Umbilical cord (tissue), 2 donors: ENCODE data around the gene STARD9. TPM values are rescaled to one million over a fixed set of nuclear protein-coding genes. Genes with fewer than 3 reads are reported as not detected.
A peak's percentile ranks its signal among the peaks of the same experiment; 100 is the strongest.
"Not testable (repeated sequence)": the region's sequence is repeated elsewhere in the genome, so short reads cannot be mapped to it uniquely, and the experiment has no call there.

ENCODE experiments used
- DNase-seq: peaks from one replicate; pipeline ENCODE4 v3.0.0-alpha.2; 2015; ENCODE audit warnings: low spot score
- total RNA-seq: library from RNA; depleted of rRNA; stranded (reverse); fragments of >200 nt; gene quantifications from one replicate; pipeline ENCODE4 v1.2.3, GENCODE V29; 2014; ENCODE audit warnings: low replicate concordance; ENCODE audit not compliant: insufficient read depth

The STARD9 gene
- total RNA-seq, 1 donor from 2014 or later: 20.5 TPM

DNA sequence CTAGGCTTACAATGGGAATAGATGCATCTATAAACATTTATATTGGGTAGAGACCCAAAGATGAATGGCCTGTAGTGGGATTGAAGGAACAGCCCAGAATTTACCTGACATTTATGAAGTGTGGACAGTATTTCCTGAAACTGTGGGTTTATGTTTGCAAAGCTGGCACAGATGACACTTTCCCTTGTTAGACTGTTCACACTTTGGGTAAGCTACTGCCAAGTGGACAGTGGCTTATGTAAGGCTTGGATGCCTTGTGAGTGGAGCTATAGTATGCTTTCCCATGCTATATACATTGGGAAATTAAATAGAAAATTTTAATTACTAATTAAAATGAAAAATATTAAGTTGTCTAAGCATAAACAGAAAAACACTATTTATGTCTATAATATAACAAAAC is 48.5 kb downstream of the STARD9 start:
- no peak for DNase-seq

DNA sequence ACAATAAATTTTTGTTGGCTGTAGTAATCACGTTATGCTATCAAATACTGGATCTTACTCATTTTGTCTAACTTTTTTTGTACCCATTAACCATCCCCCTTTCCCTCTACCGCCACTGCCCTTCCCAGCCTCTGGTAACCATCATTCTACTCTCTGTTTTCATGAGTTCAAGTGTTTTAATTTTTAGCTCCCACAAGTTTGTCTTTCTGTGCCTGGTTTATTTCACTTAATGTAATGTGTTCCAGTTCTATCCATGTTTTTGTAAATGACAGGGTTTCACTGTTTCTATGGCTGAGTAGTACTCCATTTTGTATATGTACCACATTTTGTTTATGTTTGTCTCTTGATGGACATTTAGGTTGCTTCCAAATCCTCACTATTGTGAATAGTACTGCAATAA is 52.1 kb downstream of the STARD9 start:
- no peak for DNase-seq

DNA sequence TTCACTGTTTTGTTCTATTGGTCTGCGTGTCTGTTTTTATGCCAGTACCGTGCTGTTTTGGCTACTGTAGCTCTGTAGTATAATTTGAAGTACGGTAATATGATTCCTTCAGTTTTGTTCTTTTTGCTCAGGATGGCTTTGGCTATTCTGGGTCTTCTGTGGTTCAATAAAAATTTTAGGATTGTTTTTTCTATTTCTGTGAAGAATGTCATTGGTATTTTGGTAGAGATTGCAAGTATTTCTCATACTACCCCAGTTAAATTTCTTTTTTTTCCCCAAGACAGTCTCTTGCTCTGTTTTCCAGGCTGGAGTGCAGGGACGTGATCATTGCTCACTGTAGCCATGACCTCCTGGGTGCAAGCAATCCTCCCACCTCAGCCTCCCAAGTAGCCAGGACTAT is 53.4 kb downstream of the STARD9 start:
- no peak for DNase-seq

DNA sequence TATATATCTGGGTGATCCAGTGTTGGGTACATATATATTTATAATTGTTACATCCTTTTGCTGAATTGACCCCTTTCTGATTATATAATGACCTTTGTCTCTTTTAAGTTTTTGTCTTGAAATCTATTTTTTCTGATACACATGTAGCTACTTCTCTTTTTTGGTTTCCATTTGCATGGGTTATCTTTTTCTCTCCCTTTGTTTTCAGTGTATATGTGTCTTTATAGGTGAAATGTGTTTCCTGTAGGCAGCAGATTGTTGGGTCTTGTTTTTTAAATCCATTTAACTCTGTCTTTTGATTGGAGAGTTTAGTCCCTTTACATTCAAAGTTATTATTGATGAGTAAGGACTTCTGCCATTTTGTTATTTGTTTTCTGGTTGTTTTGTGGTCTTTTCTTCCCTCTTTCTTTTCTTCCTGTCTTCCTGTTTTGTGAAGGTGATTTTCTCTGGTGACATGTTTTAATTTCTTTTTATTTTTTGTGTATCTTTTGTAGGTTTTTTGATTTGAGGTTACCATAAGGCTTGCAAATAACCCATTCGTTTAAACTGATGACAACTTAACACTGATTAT is 56.8 kb downstream of the STARD9 start:
- no peak for DNase-seq

DNA sequence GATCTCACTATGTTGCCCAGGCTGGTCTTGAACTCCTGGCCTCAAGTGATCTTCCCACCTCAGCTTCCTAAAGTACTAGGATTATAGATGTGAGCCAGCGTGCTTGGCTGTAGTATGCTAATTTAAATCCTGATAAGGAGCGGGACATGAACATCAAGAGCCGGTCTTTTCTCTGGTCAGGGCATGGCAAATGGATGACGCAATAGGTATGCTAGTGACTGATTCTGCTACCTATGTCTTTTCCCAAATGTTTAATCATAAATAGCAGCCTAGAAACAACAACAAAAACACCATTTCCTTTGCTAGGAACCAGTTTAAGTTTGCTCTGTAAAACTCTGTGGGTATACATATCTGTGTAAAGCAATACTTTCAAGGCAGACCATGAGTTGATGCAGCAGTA is 64.7 kb downstream of the STARD9 start:
- no peak for DNase-seq

DNA sequence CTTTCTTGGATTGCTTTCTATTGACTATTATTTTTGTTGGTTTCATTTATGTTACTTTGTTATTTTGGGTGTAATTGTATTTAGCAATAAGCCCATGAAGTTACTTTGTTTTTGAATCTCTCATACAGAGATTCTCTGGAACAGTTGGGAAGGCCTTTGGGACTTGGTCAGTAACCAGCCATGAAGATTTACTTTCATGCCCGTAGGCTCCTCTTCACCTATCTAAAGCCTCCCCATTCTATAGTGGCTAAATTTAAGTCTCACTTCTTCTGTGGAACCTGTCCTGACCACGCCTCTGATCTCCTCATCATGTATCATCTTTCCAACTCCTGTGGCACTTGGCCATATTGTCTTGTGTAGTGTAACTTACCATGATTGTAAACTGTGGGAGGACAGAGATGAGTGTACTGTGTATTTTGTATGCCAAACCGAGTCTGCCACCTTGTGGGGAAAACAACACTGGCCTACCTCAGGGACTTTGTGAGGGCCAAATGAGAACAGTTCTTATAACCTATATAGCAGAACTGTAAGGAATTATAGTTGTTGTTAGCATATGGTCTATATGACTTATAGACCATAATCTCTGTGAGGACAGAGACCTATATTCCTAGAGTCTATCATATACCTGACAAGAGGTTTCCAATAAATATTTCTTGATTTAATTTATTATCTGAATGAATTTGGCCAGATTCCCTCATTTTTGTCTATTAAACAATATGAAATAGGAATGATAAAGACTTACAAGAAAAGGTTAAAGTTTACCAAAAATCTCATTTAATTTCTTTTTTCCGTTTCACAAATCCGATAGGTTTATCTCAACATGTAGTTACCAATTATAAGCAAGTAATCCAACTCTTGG is 75.0 kb downstream of the STARD9 start:
- peak; percentile 82 for DNase-seq

DNA sequence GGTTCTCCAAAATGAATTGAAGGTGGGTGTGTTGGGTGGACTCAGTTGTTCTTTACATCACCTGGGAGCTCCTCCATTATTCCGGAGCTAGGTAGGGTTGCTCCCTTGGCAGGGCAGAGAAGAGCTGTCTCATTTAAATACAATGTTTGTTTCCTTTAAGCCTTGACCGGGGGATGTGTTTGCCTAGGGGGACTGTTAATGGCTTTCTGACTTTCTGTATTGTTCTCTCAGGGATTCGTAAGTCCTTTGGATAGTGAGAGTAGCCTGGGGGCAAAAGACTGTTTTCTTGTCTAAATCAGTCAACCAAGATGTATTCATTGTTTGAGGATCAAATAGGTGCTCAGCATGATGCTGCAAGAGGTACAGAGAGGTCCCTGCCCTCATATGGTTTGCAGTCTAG is 90.4 kb downstream of the STARD9 start:
- no peak for DNase-seq

DNA sequence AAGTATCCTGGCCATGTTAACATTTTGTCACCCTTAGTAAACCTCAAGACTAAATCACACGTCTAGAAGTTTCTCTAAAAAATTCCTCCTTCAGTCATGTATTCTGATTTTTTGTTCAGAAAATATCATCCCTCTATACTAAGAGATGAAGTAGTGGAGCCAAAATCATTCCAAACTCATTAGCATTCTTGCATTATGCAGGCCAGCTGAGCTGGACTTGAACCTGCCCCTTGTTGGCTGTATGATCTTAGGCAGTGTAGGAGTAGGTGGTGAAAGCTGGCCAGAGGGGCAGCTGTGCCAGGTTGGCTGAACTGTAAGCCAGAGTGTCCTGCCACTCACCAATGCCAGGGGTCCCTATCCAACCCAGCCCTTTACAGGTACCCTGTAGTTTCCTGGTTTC is 92.4 kb downstream of the STARD9 start:
- DNase-seq: no peak

DNA sequence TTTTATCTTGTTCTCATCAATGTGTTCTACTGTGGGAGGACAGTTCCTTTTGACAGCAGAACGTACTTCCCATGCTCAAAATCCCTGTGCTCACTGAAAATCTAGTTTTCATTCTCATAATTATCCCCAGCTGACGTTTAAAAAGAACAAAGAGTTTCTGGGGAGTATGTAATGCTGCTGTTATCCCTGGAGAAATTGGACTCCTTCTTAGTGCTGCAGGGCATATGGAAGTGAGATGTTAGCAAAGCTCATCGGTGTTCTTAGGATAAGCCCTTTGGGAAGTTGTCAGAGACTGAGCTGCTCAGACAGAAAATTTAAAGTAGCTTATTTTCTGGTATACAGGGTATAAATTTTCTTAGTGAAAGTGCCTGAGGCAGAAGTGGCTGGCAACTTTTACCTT is 95.0 kb downstream of the STARD9 start:
- peak; percentile 2 for DNase-seq

DNA sequence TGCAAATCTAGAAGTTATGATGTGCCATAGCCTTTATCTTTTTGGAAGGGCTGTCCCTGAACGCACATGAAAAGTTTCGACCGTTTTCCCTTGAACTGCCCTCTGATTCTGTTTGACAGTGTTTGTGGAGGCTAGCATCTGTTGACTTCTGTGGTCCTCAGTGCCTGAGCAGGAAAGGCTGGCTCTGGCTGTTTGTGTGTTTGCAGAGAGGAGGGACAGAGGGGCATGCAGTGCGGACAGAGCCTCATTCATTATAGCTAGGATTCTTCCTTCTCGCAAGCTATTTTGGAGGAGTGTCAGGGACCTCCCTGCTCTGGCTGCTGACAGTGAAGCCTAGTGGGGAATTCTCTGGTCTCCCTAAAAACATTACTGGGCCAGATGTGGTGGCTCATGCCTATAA is 97.0 kb downstream of the STARD9 start:
- no peak for DNase-seq

DNA sequence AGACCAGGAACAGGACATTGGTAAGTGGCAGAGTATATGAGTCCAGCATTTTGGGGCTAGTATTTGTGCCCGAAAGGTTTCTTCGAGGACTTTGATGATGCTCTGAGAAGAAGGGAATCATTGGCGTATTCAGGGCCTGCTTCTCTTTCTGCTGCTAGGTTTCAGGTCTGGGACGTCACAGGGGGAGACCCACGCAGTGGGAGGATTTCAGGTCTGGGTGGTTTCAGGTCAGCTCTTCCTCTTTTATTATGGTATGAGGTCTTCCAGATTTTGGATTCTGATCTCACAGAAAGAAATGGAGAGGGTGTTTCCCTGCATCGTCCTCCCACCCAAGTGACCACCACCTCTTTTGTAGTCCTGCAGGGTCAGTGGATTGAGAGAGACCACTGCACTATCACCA is 99.1 kb downstream of the STARD9 start:
- no peak for DNase-seq

DNA sequence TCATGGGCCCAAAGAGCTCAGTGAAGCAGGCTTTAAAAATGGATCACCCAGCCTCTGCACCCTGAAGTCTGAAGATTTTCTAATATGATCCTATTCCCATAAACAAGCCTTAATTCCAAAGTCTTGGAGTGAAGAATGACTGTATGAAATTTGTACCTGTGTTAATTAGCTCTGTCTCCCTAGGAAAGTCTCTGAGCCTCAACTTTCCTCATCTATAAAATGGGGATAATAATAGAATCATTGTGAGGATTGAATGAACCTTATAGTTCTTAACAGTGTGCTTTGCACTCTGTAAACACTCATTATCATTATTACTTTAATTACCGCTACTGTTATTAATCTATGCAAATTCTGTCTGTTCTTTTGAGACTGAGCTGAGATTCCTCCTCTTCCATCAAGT is 99.6 kb downstream of the STARD9 start:
- no peak for DNase-seq

DNA sequence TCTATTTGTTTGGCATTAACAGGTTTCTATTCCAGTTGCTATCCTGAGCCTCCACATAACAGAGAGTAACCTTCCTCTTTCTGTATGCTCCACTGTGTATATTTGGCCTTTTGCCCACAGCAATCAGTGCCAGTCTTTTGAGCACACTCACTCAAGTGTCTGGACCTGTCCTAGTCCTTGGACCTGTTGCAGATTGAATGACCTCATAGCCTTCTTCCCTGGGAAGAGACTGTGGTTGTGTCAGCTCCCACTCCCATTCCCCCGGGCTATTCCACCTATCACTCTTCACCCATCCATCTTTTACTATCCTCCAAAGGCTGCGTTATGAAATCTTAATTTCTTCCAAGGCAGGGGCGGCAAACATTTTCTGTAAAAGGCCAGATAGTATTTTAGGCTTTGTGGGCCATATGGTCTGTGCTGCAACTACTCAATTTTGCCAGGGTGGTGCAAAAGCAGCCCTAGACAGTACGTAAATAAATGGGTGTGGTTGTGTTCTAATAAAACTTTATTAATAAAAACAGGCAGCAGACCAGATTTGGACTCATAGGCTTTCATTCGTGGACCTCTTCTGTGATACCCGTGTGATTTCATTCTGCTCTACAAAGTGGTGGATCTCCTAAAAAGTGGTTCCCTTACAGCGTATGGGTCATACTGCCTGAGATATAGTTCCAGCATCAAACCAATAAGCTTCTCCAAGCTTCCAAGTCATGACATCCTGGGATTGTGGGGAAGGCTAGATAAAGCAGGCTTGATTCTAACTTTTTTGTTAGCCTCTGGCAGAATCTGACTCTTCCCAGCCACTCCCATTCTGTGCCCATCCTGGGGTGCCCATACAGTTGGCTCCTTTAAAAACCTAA is 104.1 kb downstream of the STARD9 start:
- no peak for DNase-seq

DNA sequence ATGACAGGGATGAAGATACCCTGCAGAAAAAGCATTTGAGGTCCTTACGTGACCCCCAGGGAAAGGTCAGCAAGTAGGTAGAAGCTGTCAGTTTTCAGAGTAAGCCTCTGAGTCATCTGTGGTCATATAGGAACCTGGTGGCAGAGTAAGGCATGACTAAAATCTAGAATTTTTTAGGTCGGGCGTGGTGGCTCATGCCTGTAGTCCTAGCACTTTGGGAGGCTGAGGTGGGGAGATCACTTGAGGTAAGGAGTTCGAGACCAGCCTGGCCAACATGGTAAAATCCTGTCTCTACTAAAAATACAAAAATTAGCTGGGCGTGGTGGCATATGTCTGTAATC is 104.7 kb downstream of the STARD9 start:
- not testable (repeated sequence) for DNase-seq

DNA sequence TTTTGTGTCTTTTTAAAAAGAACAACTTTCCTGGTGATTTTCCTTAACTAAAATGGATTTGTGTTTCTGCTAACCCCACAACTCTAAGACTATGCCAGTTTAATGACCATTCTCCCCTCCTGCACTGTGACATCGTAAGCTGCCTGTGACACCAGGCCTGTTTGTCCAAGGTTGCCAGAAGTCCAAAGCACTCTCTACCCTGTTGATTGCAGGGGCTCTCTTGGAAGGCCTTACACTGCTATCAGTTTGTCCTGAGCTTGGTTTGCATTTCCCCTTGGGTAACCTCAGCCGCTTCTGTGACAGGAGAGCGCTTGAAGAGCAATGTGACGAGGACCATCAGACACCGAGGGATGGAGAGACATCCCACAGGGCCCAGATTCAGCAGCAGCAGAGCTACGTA is 105.7 kb downstream of the STARD9 start:
- DNase-seq: no peak

DNA sequence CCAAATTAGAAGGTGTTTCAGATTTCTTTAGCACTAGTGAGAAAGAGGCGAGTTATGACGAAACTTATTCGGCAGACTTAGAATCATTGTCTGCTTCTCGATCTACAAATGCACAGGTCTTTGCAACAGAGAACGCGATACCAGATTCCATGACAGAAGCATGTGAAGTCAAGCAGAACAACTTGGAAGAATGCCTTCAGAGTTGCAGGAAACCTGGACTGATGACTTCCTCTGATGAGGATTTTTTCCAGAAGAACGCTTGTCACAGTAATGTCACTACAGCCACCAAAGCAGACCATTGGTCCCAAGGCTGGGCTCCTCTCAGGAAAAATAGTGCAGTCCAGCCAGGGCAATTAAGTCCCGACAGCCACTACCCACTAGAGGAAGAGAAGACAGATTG is 110.9 kb downstream of the STARD9 start:
- DNase-seq: no peak

DNA sequence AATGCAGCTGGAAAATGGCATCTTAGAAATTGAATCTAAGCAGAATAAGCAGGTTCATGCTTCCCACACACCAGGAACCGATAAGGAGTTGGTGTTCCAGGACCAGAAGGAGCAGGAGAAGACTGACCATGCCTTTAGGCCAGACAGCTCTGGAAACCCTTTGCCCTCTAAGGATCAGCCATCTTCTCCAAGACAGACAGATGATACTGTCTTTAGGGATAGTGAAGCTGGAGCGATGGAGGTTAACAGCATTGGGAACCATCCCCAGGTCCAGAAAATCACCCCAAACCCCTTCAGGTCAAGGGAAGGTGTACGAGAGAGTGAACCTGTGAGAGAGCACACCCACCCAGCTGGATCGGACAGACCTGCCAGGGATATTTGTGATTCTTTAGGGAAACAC is 112.3 kb downstream of the STARD9 start:
- DNase-seq: no peak

DNA sequence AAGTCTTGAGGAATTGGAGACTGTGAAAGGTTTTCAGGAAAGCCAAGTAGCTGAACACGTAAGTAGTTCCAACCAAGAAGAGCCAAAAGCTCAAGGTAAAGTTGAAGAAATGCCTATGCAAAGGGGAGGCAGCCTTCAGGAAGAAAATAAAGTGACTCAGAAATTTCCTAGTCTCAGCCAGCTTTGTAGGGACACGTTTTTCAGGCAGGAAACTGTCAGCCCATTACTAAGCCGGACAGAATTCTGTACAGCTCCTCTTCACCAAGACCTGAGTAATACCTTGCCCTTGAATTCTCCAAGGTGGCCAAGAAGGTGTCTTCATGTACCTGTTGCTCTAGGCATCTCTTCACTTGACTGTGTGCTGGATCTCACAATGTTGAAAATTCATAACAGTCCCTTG is 112.9 kb downstream of the STARD9 start:
- DNase-seq: no peak

DNA sequence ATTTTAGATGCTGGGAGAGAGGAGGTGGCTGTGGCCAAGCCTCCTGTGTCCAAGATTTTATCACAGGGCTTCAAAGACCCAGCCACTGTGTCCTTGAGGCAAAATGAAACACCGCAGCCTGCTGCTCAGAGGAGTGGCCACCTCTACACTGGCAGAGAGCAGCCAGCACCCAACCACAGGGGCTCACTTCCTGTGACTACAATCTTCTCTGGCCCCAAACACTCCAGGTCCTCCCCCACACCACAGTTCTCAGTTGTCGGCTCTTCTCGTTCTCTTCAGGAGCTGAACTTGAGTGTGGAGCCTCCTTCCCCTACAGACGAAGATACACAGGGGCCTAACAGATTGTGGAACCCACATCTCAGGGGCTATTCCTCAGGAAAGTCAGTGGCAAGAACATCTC is 115.9 kb downstream of the STARD9 start:
- DNase-seq: no peak

DNA sequence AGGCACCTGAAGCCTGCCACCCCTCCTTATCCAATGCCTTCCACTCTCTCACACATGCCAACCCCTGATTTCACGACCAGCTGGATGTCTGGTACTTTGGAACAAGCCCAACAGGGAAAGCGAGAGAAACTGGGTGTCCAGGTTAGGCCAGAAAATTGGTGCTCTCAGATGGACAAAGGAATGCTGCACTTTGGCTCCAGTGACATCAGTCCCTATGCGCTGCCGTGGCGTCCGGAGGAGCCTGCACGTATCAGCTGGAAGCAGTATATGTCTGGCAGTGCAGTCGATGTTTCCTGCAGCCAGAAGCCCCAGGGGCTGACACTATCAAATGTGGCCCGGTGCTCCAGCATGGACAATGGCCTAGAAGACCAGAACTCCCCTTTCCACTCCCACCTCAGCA is 116.4 kb downstream of the STARD9 start:
- DNase-seq: no peak

DNA sequence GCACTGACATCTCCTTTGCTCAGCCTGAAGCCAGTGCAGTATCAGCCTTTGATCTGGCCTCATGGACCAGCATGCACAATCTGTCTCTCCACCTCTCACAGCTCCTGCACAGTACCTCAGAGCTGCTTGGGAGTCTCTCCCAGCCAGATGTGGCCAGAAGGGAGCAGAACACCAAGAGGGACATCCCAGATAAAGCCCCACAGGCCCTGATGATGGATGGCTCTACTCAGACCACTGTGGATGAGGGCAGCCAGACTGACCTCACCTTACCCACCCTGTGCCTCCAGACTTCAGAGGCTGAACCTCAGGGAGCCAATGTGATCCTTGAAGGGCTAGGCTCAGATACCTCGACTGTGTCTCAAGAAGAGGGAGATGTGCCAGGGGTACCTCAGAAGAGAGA is 117.1 kb downstream of the STARD9 start:
- no peak for DNase-seq

DNA sequence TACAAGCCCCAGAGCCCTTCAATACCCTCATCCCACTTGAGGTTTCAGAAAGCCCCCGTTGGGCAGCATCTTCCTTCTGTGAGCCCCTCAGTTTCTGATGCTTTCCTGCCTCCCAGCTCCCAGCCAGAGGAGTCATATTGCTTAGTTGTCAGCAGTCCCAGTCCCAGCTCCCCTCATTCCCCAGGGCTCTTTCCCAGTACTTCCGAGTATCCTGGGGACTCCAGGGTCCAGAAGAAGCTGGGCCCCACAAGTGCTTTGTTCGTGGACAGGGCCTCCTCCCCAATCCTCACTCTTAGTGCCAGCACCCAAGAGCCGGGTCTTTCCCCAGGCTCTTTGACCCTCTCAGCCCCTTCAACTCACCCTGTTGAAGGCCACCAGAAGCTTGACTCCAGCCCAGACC is 117.6 kb downstream of the STARD9 start:
- no peak for DNase-seq

DNA sequence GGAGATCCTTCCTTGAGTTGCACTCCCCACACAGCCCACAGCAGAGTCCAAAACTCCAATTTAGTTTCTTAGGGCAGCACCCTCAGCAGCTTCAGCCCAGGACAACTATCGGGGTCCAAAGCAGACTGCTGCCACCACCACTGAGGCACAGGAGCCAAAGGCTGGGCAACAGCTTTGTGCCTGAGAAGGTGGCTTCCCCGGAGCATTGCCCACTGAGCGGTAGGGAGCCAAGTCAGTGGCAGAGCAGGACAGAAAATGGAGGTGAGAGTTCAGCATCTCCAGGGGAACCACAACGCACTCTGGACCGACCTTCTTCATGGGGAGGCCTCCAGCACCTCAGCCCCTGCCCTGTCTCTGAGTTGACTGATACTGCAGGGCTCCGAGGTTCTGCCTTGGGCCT is 118.1 kb downstream of the STARD9 start:
- no peak for DNase-seq
